Epithelial cell of proximal tubule (primary cell): Measurements from ENCODE around the gene KIAA1549. TPM values are rescaled to one million over a fixed set of nuclear protein-coding genes. Genes with fewer than 3 reads are reported as not detected.

ENCODE experiments used
- DNase-seq: peaks from one replicate; pipeline ENCODE4 v3.0.0-alpha.2; 2011; ENCODE audit warnings: low read depth
- H3K4me3 ChIP-seq: 2 replicates; pipeline ENCODE4 v1.5.1; 2011; ENCODE audit warnings: low read depth, mild to moderate bottlenecking, low read length
- CTCF ChIP-seq: conservative IDR thresholded peaks from 2 replicates; pipeline ENCODE4 v1.5.1; 2012; ENCODE audit warnings: low read depth, mild to moderate bottlenecking, low read length
- total RNA-seq: library from RNA; depleted of rRNA; stranded (reverse); fragments of >200 nt; gene quantifications from 2 replicates; pipeline ENCODE4 v1.2.3, GENCODE V29; 2015

Gene KIAA1549
- total RNA-seq, 1 donor from 2014 or later: 1.8 TPM

DNA sequence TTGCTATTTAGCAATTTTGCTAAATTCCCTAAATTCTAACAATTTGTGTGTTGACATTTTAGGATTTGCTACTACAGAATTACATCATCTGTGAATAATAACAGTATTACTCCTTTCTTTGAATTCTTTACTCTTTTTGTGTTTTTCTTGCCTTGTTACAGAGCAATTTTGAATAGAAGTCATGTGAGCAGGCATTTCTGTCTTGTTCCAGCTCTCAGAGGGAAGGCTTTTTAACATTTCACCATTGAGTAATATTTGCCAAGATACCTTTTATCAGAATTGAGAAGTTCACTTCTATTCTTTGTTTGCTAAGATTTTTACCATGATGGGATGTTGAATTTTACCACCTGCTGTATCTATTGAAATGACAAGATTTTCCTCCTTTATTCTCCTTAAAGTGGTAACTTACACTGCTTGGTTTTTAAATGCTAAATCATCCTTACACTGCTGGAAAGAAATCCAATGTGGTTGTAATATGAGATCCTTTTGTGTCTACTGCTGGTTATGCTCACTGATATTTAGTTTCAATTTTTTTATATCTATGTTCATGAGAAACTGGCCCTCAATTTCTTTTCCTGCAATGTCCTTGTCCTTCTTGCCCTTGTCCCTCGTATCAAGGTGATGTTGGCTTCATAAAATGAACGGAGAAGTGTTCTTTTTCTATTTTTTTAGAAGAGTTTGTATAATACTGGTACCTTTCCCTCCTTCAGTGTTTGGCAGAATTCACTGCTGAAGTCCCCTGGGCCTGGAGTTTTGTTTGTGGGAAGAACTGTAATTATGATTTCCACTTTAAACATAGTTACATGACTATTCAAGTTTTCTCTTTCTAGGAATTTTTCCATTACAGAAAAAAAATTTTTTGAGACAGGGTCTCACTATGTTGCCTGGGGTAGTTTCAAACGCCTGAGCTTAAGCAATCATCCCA lies 132.9 kb downstream of the KIAA1549 start:
- no peak for DNase-seq
- no peak for TF ChIP-seq CTCF
- H3K4me3 ChIP-seq: no peak overlapping the region

- no peak for DNase-seq
- TF ChIP-seq CTCF: no peak
- no peak overlapping the region for H3K4me3 ChIP-seq
Observed at GRCh38 chr7:138845711-138846110, 135.5 kb downstream of the KIAA1549 start.

GRCh38 chr7:138843632-138844580 lies 137.3 kb downstream of the KIAA1549 start:
- TF ChIP-seq CTCF: no peak
- DNase-seq: no peak
- no peak overlapping the region for H3K4me3 ChIP-seq

DNA sequence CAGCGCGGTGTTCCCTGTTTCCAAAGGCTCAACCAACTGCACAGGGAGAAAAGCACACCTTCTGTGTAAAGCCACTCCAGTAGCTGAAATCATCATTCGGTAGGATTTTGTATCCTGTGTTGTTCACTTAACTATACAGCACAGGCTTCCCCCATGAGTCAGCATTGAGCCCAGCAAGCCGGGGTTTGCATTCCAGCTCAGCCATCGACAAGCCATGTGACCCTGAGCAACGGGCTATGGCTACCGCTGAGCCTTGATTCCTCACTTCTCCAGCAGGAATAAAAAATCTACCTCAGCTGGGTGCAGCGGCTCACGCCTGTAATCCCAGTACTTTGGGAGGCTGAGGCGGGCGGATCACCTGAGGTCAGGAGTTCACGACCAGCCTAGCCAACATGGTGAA lies 139.1 kb downstream of the KIAA1549 start:
- no peak for DNase-seq

GRCh38 chr7:138838166-138838565 lies 143.0 kb downstream of the KIAA1549 start:
- TF ChIP-seq CTCF: no peak
- no peak for DNase-seq
- no peak overlapping the region for H3K4me3 ChIP-seq

More for the DNA sequence above, 139.1 kb downstream of the KIAA1549 start:
- no peak for TF ChIP-seq CTCF
- no peak overlapping the region for H3K4me3 ChIP-seq

- no peak for DNase-seq
- no peak for TF ChIP-seq CTCF
- no peak overlapping the region for H3K4me3 ChIP-seq
Observed at GRCh38 chr7:138837627-138838026, 143.6 kb downstream of the KIAA1549 start.
